Hematopoietic multipotent progenitor cell treated with erythropoietin and hydrocortisone succinate and interleukin-3 and kit ligand, for 6 days (in vitro differentiated cells): ENCODE data around the gene MRPL55.
A peak's percentile ranks its signal among the peaks of the same experiment; 100 is the strongest.

Experiments
- DNase-seq: peaks from one replicate; pipeline ENCODE4 v3.0.0-alpha.2; 2015

MRPL55 gene

GRCh38 chr1:228066891-228067654 lies 42.0 kb downstream of the MRPL55 start:
- DNase-seq: no peak

GRCh38 chr1:228066416-228066815 lies 42.7 kb downstream of the MRPL55 start:
- DNase-seq: no peak

GRCh38 chr1:228065543-228066347 lies 43.4 kb downstream of the MRPL55 start:
- no peak for DNase-seq

GRCh38 chr1:228064741-228065542 lies 44.2 kb downstream of the MRPL55 start:
- no peak for DNase-seq

GRCh38 chr1:228064296-228064695 lies 44.8 kb downstream of the MRPL55 start:
- no peak for DNase-seq

GRCh38 chr1:228063251-228064191 lies 45.6 kb downstream of the MRPL55 start:
- no peak for DNase-seq

- DNase-seq: peak; percentile 30
Observed at GRCh38 chr1:228062812-228063211, 46.3 kb downstream of the MRPL55 start.

- no peak for DNase-seq
Observed at GRCh38 chr1:228062085-228062791, 46.9 kb downstream of the MRPL55 start.

- no peak for DNase-seq
Observed at GRCh38 chr1:228061411-228062084, 47.6 kb downstream of the MRPL55 start.

- no peak for DNase-seq
Observed at GRCh38 chr1:228060458-228061190, 48.5 kb downstream of the MRPL55 start.

GRCh38 chr1:228059634-228060457 lies 49.3 kb downstream of the MRPL55 start:
- peak; percentile 66 for DNase-seq

- DNase-seq: no peak
Observed at GRCh38 chr1:228058949-228059633, 50.0 kb downstream of the MRPL55 start.

- DNase-seq: no peak
Observed at GRCh38 chr1:228058172-228058948, 50.7 kb downstream of the MRPL55 start.
